Aorta (tissue), 5 donors: ENCODE measurements around the gene BMPER. TPM values are rescaled to one million over a fixed set of nuclear protein-coding genes. Genes with fewer than 3 reads are reported as not detected.

Source experiments
- ATAC-seq: fragments of 200-7000 bp; cut with Tn5 transposase; one replicate; pipeline ENCODE4 v1.9.1; 2022; ENCODE audit warnings: moderate library complexity; ENCODE audit not compliant: low FRiP score
- DNase-seq, 2 donors: peaks; one replicate each; pipeline ENCODE4 v3.0.0-alpha.2; 2020
- H3K27ac ChIP-seq, 2 donors: one replicate each; pipeline ENCODE4 v1.5.1; 2013; ENCODE audit warnings: low read length in 2 of 2, mild to moderate bottlenecking in 2 of 2, moderate library complexity in 2 of 2, control low read depth in 1 of 2, inconsistent platforms in 1 of 2, low read depth in 1 of 2
- H3K27me3 ChIP-seq, 2 donors: one replicate each; pipeline ENCODE4 v1.6.1; 2013; ENCODE audit warnings: control low read depth in 1 of 2, low read length in 1 of 2, mild to moderate bottlenecking in 1 of 2, moderate library complexity in 1 of 2; ENCODE audit not compliant: insufficient read depth in 2 of 2, control insufficient read depth in 1 of 2
- H3K36me3 ChIP-seq, 2 donors: one replicate each; pipeline ENCODE4 v1.6.1; 2013; ENCODE audit warnings: control low read depth in 1 of 2, low read length in 1 of 2, mild to moderate bottlenecking in 1 of 2; ENCODE audit not compliant: insufficient read depth in 2 of 2, control insufficient read depth in 1 of 2
- H3K4me1 ChIP-seq, 2 donors: one replicate each; pipeline ENCODE4 v1.6.1; 2013; ENCODE audit warnings: low read length in 2 of 2, control low read depth in 1 of 2, mild to moderate bottlenecking in 1 of 2, moderate library complexity in 1 of 2; ENCODE audit not compliant: insufficient read depth in 2 of 2, control insufficient read depth in 1 of 2
- H3K4me3 ChIP-seq, 2 donors: one replicate each; pipeline ENCODE4 v1.5.1; 2013; ENCODE audit warnings: low read length in 2 of 2, control low read depth in 1 of 2, mild to moderate bottlenecking in 1 of 2
- H3K9me3 ChIP-seq: one replicate; pipeline ENCODE4 v1.6.1; 2013; ENCODE audit warnings: mild to moderate bottlenecking, low read length; ENCODE audit not compliant: control insufficient read depth
- WGBS, 2 donors: extraction: QIAGEN DNeasy Blood & Tissue Kit; methylation state at CpG; one replicate each; pipeline ENCODE4 v1.1.7; 2013; 5-methylcytosine and 5-hydroxymethylcytosine counted together
- intact Hi-C, 2 donors: fragments of 100-400 bp; cut with DNase I; formaldehyde crosslinking; loops; one replicate each; pipeline versions ENCODE4 v1.14.2 to v1.15.0; 2022
- polyA plus RNA-seq, 2 donors: library from polyadenylated mRNA; stranded (reverse); fragments of 200-250 nt; gene quantifications; one replicate each; pipeline ENCODE4 v1.2.3, GENCODE V29; 2013
- total RNA-seq, 2 donors: library from RNA; stranded (reverse); fragmentation: NEBNext Ultra II Directional; extraction: Animal tissue kit (Norgen Biotek cat#: 25700); gene quantifications; one replicate each; pipeline ENCODE4 v1.2.1, GENCODE V29; 2021
- donor health status: healthy with polysubstance abuse.
- donor health status: Bipolar disorder and iron deficiency.
- donor health status: DM: no; HTN: no; CAD: no.
- donor health status: DM: no; HTN: no; CAD: no.
- donor health status: DM: yes; HTN: yes; CAD: no.

BMPER gene
- total and polyA plus RNA-seq, 4 donors: 0.88 to 14.0 (median 1.7) TPM

DNA sequence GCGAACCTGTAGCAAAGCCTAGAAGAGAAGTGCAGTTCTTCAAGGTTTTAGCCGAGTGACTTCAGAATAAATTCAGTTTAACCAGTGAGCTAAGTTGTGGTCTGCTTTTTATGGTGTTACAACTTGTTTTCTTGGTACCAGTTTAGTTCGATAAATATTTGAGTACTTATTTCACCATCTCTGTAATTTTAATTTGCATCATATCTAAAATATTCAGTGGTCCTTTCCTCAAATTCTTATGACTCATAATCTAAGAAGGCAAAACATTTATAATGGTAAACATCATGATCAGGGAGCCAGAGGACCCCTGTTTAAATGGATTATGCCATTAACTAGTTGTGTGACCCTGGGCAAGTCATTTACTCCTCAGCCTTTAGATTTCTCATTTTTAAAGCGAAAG is 4.1 kb upstream of the BMPER start:
- intact Hi-C loops: no loop called here

DNA sequence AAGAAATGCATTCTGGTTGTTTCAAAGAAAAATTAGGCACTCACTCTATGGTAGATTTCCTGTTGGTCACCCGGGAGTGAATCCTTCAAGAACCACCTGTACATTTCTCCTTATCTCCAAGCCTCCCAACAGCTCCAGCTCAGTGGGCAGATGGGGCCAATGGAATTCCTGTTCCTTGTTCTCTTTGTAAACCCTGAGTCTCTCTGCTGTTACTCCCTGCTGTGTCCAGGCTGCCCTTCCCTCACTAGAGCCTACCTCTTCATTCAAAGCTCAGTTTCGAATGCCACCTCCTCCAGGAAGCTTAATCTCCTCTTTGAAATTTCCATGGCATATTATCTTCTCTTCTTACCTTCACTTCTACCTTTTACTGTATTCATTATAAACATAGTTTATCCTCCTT is 3.5 kb upstream of the BMPER start:
- 70 to 75% methylated on average over 2 of the region's 2 CpGs for WGBS, 2 donors
- Histone ChIP-seq H3K4me3 (no peak overlapping the region), H3K36me3 (no peaks in the 10 kb centered on the region), H3K4me1 (no peaks in the 10 kb centered on the region), H3K27me3 (no peaks in the 10 kb centered on the region), H3K27ac (no peak overlapping the region), H3K9me3 (peaks cover 1% of the 10 kb centered on the region)
- intact Hi-C loops: no loop called here
- ATAC-seq (no peak), DNase-seq (no peak)

More for the DNA sequence above, 4.1 kb upstream of the BMPER start:
- ATAC-seq: no peak
- H3K27me3 ChIP-seq: no peaks in the 10 kb centered on the region
- no peak overlapping the region for H3K4me3 ChIP-seq
- DNase-seq: no peak
- H3K36me3 ChIP-seq: no peaks in the 10 kb centered on the region
- 86 to 88% methylated on average over 4 of the region's 4 CpGs for WGBS, 2 donors
- H3K4me1 ChIP-seq: no peaks in the 10 kb centered on the region
- H3K27ac ChIP-seq: no peak overlapping the region
- peaks cover 1% of the 10 kb centered on the region for H3K9me3 ChIP-seq

DNA sequence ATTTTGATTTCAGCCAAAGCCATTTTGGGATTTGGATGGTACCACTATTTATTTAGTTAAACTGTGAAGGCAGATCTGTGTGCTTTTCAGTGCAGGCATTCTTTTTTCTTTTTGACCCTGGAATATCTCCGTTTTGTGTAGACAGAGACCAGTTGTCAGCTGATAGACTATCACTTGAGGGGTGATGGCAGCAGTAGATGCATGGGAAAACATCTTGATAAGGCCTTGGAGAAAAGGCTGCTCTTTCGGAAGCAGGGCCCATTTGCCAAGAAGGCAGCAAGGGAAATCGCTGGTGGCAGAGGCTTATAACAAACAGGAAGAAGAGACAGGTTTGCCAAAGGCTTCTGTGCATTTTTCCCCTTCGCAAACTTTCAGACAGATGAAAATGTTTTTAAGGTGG is 2.6 kb upstream of the BMPER start:
- intact Hi-C loops: no loop called here
- no peak overlapping the region for H3K27ac ChIP-seq
- no peak overlapping the region for H3K4me3 ChIP-seq
- no peaks in the 10 kb centered on the region for H3K27me3 ChIP-seq
- H3K36me3 ChIP-seq: no peaks in the 10 kb centered on the region
- WGBS, 2 donors: 96 to 98% methylated on average over 4 of the region's 4 CpGs
- no peak for DNase-seq
- no peak for ATAC-seq
- peaks cover 1% of the 10 kb centered on the region for H3K9me3 ChIP-seq
- H3K4me1 ChIP-seq: no peaks in the 10 kb centered on the region

DNA sequence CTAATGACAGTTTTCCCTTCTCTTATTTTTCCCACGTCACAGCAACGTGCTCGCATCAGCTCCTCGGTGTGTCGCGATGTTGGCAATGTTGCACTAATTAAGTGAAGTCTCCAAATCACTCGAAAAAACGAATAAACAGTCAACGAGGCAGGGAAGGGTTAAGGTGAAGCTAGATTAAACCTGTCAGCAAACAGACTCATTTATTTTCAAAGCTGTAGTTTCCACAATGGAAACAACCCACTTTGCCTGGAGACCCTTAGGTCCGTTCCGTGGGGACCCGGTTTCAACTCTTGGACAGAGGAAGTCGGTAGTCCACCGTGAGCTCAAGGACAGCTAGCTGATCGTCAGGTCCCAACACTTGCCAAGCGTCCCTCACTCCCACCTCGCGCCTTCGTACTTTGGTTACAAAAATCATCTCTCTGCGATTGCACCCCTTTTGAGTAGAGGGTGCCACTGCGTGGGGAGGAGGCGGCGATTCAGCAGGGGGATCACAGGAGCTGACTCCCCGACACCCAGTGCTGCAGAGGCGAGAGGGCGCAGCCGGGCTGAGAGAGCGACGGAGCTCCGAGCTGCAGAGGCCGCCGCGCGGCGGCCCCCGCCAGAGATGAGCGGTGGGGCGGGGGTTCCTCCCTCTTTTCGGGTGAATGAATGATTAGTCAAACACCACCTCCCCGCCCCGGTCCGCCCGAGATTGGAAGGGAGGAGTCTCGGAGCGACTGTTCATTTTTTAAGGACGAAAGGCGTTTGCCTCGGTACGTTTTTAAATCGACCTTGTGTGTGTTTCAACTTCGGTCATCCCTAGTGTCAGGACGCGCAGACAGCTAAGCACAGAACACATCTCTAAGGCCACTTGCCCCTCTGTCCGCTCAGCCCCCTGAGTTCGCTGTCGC is 1.3 kb upstream of the BMPER start:
- H3K27ac ChIP-seq: no peak overlapping the region
- ATAC-seq (peak; percentile 76), DNase-seq (peak; percentile 59 to 81)
- H3K27me3 ChIP-seq: no peaks in the 10 kb centered on the region
- H3K36me3 ChIP-seq: no peaks in the 10 kb centered on the region
- intact Hi-C loops: no loop called here
- WGBS, 2 donors: 6 to 7% methylated on average over 54 to 56 of the region's 56 CpGs
- H3K4me3 ChIP-seq: peak overlapping the region; percentile 7 to 47
- H3K4me1 ChIP-seq: no peaks in the 10 kb centered on the region
- no peaks in the 10 kb centered on the region for H3K9me3 ChIP-seq

DNA sequence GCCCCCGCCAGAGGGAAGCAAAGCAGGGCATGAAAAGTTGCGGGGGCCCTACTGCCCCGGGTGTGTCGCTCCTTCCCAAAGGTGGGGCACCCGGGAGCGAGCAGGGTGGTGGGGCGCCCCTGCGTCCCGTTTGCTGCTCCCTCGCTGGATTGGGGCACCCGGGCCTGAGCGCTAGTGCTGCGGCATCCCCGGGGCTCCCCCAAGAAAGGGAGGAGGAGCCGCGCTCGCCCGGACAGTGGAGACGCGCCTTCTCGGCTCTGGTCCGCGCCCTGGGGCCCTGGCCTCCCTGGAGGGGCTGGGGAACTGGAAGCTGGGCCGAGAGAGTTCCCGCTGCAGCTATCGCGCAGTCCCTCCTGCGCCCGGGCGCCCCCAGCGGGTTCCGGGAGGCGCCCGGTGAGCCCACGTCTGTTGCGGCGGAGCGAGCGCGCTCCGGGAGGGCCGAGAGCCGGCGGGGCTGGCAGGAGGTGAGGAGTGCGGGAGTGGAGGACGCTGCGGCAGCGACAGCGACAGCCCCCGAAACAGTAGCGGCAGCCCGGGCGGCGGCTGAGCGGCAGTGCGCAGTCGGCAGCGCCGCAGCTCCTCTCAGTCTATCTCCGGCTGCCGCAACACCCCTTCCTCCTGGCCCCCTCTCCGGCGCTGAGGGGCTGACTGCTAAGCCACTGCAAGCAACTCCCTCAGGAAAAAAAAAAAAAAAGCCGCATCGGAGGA is 504 bp upstream of the BMPER start:
- H3K4me3 ChIP-seq: peak overlapping the region; percentile 27 to 47
- H3K9me3 ChIP-seq: no peaks in the 10 kb centered on the region
- intact Hi-C loops: no loop called here
- 0 to 1% methylated on average over 49 to 65 of the region's 65 CpGs for WGBS, 2 donors
- peak in 1 of 2 donors; percentile 83 for DNase-seq
- no peak overlapping the region for H3K27ac ChIP-seq
- no peaks in the 10 kb centered on the region for H3K27me3 ChIP-seq
- no peaks in the 10 kb centered on the region for H3K36me3 ChIP-seq
- peak; percentile 83 for ATAC-seq
- H3K4me1 ChIP-seq: peaks cover 0 to 3% of the 10 kb centered on the region in 2 donors

DNA sequence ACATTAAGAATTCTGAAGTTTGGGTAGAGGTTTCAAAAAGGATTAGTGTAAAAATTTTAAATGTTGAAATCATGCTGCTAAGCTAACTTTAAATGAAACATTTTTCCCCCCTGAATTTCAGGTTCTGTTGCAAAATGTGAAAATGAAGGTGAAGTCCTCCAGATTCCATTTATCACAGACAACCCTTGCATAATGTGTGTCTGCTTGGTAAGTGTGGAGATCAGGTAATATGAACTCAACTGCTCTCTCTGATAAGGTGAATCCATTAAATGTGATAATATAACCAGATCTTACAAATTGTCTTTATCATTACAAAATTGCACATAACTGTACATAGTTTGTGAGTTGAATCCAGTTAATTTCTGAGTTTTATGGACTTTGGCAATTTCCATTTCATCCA is 1.4 kb downstream of the BMPER start:
- Histone ChIP-seq H3K27ac (no peak overlapping the region), H3K36me3 (no peaks in the 10 kb centered on the region), H3K27me3 (no peaks in the 10 kb centered on the region), H3K4me1 (peaks cover 0 to 3% of the 10 kb centered on the region in 2 donors), H3K9me3 (no peaks in the 10 kb centered on the region), H3K4me3 (no peak overlapping the region)
- no peak for ATAC-seq
- intact Hi-C loops: no loop called here
- no peak for DNase-seq

DNA sequence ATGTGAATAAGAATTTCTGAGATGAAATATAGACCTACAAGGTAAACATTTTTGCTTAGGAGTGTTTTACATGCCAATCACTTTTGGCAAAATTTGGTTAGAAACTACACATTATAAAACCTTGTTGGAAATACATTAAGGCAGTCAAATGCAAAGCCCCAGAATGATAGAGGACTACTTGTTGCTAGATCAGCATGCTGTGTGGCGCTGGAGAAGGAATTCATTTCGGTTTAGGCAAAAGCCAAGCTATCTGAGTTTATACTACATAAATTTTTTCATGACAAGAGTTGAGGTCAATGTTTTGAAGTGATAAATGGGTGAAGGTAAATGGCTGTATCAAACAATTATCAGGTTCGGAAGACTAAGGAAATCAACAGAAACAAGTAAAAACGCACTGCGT is 2.3 kb downstream of the BMPER start:
- no peaks in the 10 kb centered on the region for H3K36me3 ChIP-seq
- H3K9me3 ChIP-seq: no peaks in the 10 kb centered on the region
- WGBS, 2 donors: 91 to 96% methylated on average over 5 of the region's 5 CpGs
- H3K27ac ChIP-seq: no peak overlapping the region
- no peak overlapping the region for H3K4me3 ChIP-seq
- no peak for ATAC-seq
- intact Hi-C loops: no loop called here
- no peaks in the 10 kb centered on the region for H3K27me3 ChIP-seq
- no peak for DNase-seq
- peaks cover 0 to 3% of the 10 kb centered on the region in 2 donors for H3K4me1 ChIP-seq

DNA sequence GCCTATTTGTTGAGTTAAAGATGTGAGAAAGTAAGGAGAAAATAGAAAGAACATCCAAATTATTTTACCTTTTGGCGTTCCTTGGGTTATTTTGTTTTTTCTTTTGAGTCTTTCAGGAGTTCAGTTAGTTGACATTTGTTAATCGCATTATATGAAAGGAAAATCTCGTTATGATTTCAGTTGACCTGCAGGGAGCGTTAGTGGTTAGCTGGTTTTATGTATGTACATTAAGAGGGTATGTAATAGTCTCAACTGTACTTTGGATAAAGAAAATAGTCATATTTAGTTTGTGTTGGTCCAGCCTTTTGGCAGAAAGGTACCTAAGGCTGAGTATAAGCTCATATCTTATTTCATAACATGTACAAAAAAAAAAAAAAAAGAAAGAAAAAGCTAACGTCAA is 4.0 kb downstream of the BMPER start:
- Histone ChIP-seq H3K36me3 (no peaks in the 10 kb centered on the region), H3K9me3 (no peaks in the 10 kb centered on the region), H3K4me1 (peaks cover 0 to 3% of the 10 kb centered on the region in 2 donors), H3K4me3 (no peak overlapping the region), H3K27me3 (no peaks in the 10 kb centered on the region), H3K27ac (no peak overlapping the region)
- DNase-seq: no peak
- intact Hi-C loops: no loop called here
- no peak for ATAC-seq
- 45 to 49% methylated on average over 5 of the region's 5 CpGs for WGBS, 2 donors

DNA sequence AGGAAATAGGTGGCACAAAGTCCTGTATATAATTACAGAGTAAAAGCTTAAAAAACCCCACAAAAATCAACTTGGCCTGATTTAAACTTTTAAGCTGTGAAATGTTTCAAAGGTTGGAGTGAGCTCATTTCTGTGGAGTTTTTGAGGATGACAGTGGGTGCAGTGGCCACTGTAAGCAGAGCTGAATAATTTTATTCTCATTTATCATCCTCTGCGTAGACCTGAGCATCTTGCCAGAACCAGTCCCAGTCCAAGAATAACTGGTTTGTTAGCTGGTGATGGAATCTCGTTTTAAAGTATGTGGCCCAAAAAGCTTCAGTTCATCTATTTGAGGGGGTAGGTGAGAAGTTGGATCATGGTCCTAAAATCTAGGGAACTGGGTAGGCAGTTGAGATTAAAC is 4.4 kb downstream of the BMPER start:
- Histone ChIP-seq H3K4me1 (peaks cover 0 to 3% of the 10 kb centered on the region in 2 donors), H3K27ac (no peak overlapping the region), H3K4me3 (no peak overlapping the region), H3K9me3 (no peaks in the 10 kb centered on the region), H3K36me3 (no peaks in the 10 kb centered on the region), H3K27me3 (no peaks in the 10 kb centered on the region)
- intact Hi-C loops: no loop called here
- ATAC-seq (no peak), DNase-seq (no peak)
- WGBS, 2 donors: 3 to 10% methylated on average over 2 of the region's 2 CpGs
